Measurements from ENCODE around the gene LPCAT2. TPM values are rescaled to one million over a fixed set of nuclear protein-coding genes. Genes with fewer than 3 reads are reported as not detected.

The LPCAT2 gene
- total RNA-seq, 1 donor from 2014 or later: 11.3 TPM

DNA sequence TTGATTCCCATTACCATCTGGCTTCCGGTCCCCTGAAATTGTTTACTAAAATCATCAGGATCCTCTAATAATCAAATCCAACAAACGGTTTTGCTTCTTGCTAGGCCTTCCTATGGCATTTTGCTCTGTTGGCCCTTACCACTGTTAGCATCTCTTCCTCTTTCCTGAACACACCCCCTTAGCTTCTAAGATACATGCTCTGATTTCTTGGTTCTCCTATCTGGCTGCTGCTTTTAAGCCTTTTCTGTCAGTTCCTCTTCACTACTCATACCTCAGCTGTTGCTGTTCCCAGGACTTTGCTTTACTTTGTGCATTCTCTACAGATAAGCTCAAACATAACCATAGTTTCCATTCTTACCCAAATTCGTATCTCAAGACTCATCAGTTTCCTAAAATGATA, 69.0 kb downstream of the LPCAT2 start:
- intact Hi-C loops (cut with DNase I): no loop called here
- H3K27ac ChIP-seq: no peak overlapping the region
- H3K4me1 ChIP-seq: peaks cover 6% of the 10 kb centered on the region
- TF ChIP-seq, protein P1, sequence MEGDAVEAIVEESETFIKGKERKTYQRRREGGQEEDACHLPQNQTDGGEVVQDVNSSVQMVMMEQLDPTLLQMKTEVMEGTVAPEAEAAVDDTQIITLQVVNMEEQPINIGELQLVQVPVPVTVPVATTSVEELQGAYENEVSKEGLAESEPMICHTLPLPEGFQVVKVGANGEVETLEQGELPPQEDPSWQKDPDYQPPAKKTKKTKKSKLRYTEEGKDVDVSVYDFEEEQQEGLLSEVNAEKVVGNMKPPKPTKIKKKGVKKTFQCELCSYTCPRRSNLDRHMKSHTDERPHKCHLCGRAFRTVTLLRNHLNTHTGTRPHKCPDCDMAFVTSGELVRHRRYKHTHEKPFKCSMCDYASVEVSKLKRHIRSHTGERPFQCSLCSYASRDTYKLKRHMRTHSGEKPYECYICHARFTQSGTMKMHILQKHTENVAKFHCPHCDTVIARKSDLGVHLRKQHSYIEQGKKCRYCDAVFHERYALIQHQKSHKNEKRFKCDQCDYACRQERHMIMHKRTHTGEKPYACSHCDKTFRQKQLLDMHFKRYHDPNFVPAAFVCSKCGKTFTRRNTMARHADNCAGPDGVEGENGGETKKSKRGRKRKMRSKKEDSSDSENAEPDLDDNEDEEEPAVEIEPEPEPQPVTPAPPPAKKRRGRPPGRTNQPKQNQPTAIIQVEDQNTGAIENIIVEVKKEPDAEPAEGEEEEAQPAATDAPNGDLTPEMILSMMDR (IDR thresholded peaks at IDR 0.05): no peak
- no peak for TF ChIP-seq POLR2AphosphoS5 (IDR thresholded peaks at IDR 0.05; ENCODE audit: insufficient read depth in 1 of 2, low read depth in 1 of 2)
- no peak for TF ChIP-seq POLR2A (IDR thresholded peaks at IDR 0.05)
- no peak overlapping the region for H3K4me3 ChIP-seq
- H3K36me3 ChIP-seq: peaks cover 0 to 15% of the 10 kb centered on the region in 2 donors
- no peaks in the 10 kb centered on the region for H3K9me3 ChIP-seq
- DNase-seq (ENCODE audit: extremely low spot score in 2 of 2): no peak
- H3K27me3 ChIP-seq: no peaks in the 10 kb centered on the region

DNA sequence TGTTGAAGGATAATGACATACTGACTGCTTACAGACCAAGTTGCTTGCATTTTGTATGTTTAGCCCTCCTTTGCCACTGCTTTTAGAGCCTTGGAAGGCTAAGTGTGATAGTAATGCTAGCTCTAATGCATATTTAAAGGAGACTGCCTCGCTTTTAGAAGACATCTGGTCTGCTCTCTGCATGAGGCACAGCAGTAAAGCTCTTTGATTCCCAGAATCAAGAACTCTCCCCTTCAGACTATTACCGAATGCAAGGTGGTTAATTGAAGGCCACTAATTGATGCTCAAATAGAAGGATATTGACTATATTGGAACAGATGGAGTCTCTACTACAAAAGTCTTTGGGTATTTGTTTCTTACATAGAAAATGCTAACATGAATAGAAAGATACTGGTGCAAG, 76.8 kb downstream of the LPCAT2 start:
- no peak overlapping the region for H3K27ac ChIP-seq
- TF ChIP-seq POLR2A (IDR thresholded peaks at IDR 0.05): no peak
- no peaks in the 10 kb centered on the region for H3K4me1 ChIP-seq
- H3K36me3 ChIP-seq: peaks cover 0 to 2% of the 10 kb centered on the region in 2 donors
- H3K9me3 ChIP-seq: no peaks in the 10 kb centered on the region
- DNase-seq (ENCODE audit: extremely low spot score in 2 of 2): no peak
- intact Hi-C loops (cut with DNase I): no loop called here
- no peaks in the 10 kb centered on the region for H3K27me3 ChIP-seq
- no peak overlapping the region for H3K4me3 ChIP-seq

DNA sequence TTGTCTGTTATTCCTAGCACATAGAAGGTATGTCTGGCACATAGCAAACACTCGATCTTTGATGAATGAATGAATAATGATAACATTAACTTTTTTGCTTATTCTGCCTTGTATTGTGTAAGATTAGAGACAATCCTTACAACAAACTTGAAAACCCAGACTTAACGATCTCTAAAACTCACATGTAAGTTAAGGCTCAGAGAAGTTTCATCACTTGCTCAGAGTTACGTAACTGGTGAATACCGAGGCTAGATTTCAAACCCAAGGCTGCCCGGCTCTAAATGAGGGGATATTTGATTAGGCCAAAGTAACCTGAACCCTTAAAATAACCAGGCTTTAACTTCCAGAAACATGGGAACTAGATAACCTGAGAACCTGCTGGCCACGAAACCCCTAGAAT, 79.9 kb downstream of the LPCAT2 start:
- H3K4me1 ChIP-seq: no peaks in the 10 kb centered on the region
- no peak overlapping the region for H3K4me3 ChIP-seq
- no peaks in the 10 kb centered on the region for H3K36me3 ChIP-seq
- no peak for TF ChIP-seq POLR2AphosphoS5 (IDR thresholded peaks at IDR 0.05; ENCODE audit: insufficient read depth in 1 of 2, low read depth in 1 of 2)
- no peak for TF ChIP-seq POLR2A (IDR thresholded peaks at IDR 0.05)
- TF ChIP-seq, protein P1 (IDR thresholded peaks at IDR 0.05): no peak
- no peaks in the 10 kb centered on the region for H3K9me3 ChIP-seq
- no peak overlapping the region for H3K27ac ChIP-seq
- intact Hi-C loops (cut with DNase I): no loop called here
- no peak for DNase-seq (ENCODE audit: extremely low spot score in 2 of 2)
- no peaks in the 10 kb centered on the region for H3K27me3 ChIP-seq

DNA sequence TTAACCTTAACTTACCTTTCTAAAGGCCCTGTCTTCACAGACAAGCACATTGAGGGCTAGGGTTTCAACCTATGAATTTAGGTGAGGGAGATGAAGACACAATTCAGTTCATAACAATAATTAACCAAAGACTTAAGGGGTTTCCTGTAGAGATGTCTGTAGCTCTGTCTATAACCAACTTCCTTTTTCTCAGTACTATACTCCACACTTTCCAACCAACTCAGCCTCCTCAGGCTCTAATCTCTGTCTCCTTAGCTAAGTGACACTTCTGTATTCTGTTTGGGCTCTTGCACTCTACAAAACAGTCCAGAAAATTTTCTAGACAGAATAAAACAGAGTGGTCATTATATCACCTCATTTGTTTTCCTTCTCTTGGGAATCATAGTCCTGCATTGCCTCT, 83.4 kb downstream of the LPCAT2 start:
- no peaks in the 10 kb centered on the region for H3K27me3 ChIP-seq
- no peak for DNase-seq (ENCODE audit: extremely low spot score in 2 of 2)
- no peak overlapping the region for H3K4me3 ChIP-seq
- no peaks in the 10 kb centered on the region for H3K9me3 ChIP-seq
- no peaks in the 10 kb centered on the region for H3K36me3 ChIP-seq
- H3K27ac ChIP-seq: no peak overlapping the region
- H3K4me1 ChIP-seq: no peaks in the 10 kb centered on the region
- intact Hi-C loops (cut with DNase I): no loop called here
- no peak for TF ChIP-seq POLR2AphosphoS5 (IDR thresholded peaks at IDR 0.05; ENCODE audit: insufficient read depth in 1 of 2, low read depth in 1 of 2)
- no peak for TF ChIP-seq POLR2A (IDR thresholded peaks at IDR 0.05)
- TF ChIP-seq, protein P1 (IDR thresholded peaks at IDR 0.05): no peak

GRCh38 chr16:55597928-55598327, 89.1 kb downstream of the LPCAT2 start:
- Histone ChIP-seq H3K36me3 (no peaks in the 10 kb centered on the region), H3K4me1 (no peaks in the 10 kb centered on the region), H3K27ac (no peak overlapping the region), H3K9me3 (no peaks in the 10 kb centered on the region), H3K27me3 (no peaks in the 10 kb centered on the region), H3K4me3 (no peak overlapping the region)
- DNase-seq (ENCODE audit: extremely low spot score in 2 of 2): no peak
- intact Hi-C loops (cut with DNase I): no loop called here
- no peak for TF ChIP-seq POLR2AphosphoS5 (IDR thresholded peaks at IDR 0.05; ENCODE audit: insufficient read depth in 1 of 2, low read depth in 1 of 2)
- TF ChIP-seq POLR2A (IDR thresholded peaks at IDR 0.05): no peak
- TF ChIP-seq, protein P1 (IDR thresholded peaks at IDR 0.05): no peak

Data from vagina (tissue), 2 donors.